DND-41 (cell line): ENCODE measurements around the gene DIAPH1.

Experiments used
- ATAC-seq: fragments of 200-7000 bp; cut with Tn5 transposase; 3 replicates; pipeline ENCODE4 v1.9.1; 2021; ENCODE audit warnings: low read depth; ENCODE audit not compliant: insufficient read depth
- DNase-seq: peaks from one replicate; pipeline ENCODE4 v3.0.0-alpha.2; 2020
- H2AFZ ChIP-seq: 2 replicates; pipeline ENCODE4 v1.6.0; 2012; ENCODE audit warnings: low read depth, low read length
- H3K27ac ChIP-seq: 2 replicates; pipeline ENCODE4 v1.5.1; 2012; ENCODE audit warnings: low read length, inconsistent platforms
- H3K27me3 ChIP-seq: fragments of 200-600 bp; sonication (generic); 2 replicates; pipeline ENCODE4 v1.6.0; 2012; ENCODE audit warnings: low read length, mild to moderate bottlenecking, inconsistent platforms; ENCODE audit not compliant: insufficient read depth, poor library complexity
- H3K36me3 ChIP-seq: 2 replicates; pipeline ENCODE4 v1.5.1; 2012; ENCODE audit warnings: low read length, inconsistent platforms; ENCODE audit not compliant: insufficient read depth
- H3K4me1 ChIP-seq: 2 replicates; pipeline ENCODE4 v1.5.1; 2012; ENCODE audit warnings: mild to moderate bottlenecking, low read length; ENCODE audit not compliant: insufficient read depth
- H3K4me2 ChIP-seq: 2 replicates; pipeline ENCODE4 v1.6.0; 2012; ENCODE audit warnings: mild to moderate bottlenecking, moderate library complexity, low read length, inconsistent platforms; ENCODE audit not compliant: insufficient read depth
- H3K4me3 ChIP-seq, 2 experiments: fragments of 200-600 bp in 1 of 2; shearing (Covaris generic) in 1 of 2; 2 replicates each; pipeline ENCODE4 v1.5.1; 2012 to 2016; ENCODE audit warnings: inconsistent platforms in 2 of 2, low read length in 2 of 2, mild to moderate bottlenecking in 2 of 2, low read depth in 1 of 2, moderate library complexity in 1 of 2
- H3K79me2 ChIP-seq: 2 replicates; pipeline ENCODE4 v1.6.0; 2012; ENCODE audit warnings: low read length, inconsistent platforms; ENCODE audit not compliant: insufficient read depth
- H3K9ac ChIP-seq: 2 replicates; pipeline ENCODE4 v1.6.0; 2012; ENCODE audit warnings: low read depth, mild to moderate bottlenecking, inconsistent platforms, low read length, moderate library complexity
- H3K9me3 ChIP-seq: 2 replicates; pipeline ENCODE4 v1.5.1; 2012; ENCODE audit warnings: low read length, moderate library complexity, mild to moderate bottlenecking, inconsistent platforms; ENCODE audit not compliant: insufficient read depth, severe bottlenecking
- H4K20me1 ChIP-seq: 2 replicates; pipeline ENCODE4 v1.6.0; 2012; ENCODE audit warnings: low read length; ENCODE audit not compliant: insufficient read depth
- EZH2 ChIP-seq: IDR thresholded peaks from 3 replicates; pipeline ENCODE4 v1.6.1; 2012; ENCODE audit warnings: borderline replicate concordance, low read depth, mild to moderate bottlenecking, moderate library complexity, low read length, inconsistent platforms; ENCODE audit not compliant: severe bottlenecking
- TF ChIP-seq, protein P1 (sequence below): IDR thresholded peaks from 2 replicates; pipeline ENCODE4 v1.5.1; 2012; ENCODE audit warnings: borderline replicate concordance, low read length, moderate library complexity, mild to moderate bottlenecking; ENCODE audit not compliant: poor library complexity, severe bottlenecking; ENCODE audit errors: extremely low read depth

DIAPH1 gene

GRCh38 chr5:141477815-141478214, 141.0 kb downstream of the DIAPH1 start:
- Histone ChIP-seq H3K9me3 (no peaks in the 10 kb centered on the region), H3K4me1 (peaks cover 17% of the 10 kb centered on the region; the same call in 1 of the 2 replicates), H3K27me3 (peaks cover 15% of the 10 kb centered on the region), H3K27ac (no peak overlapping the region), H3K4me3 (no peak overlapping the region), H3K79me2 (no peaks in the 10 kb centered on the region), H3K9ac (no peak overlapping the region), H4K20me1 (no peaks in the 10 kb centered on the region), H3K36me3 (no peaks in the 10 kb centered on the region), H2AFZ (no peak overlapping the region), H3K4me2 (no peak overlapping the region)
- DNase-seq, result no peak
- TF ChIP-seq EZH2, result no peak
- TF ChIP-seq, protein P1, sequence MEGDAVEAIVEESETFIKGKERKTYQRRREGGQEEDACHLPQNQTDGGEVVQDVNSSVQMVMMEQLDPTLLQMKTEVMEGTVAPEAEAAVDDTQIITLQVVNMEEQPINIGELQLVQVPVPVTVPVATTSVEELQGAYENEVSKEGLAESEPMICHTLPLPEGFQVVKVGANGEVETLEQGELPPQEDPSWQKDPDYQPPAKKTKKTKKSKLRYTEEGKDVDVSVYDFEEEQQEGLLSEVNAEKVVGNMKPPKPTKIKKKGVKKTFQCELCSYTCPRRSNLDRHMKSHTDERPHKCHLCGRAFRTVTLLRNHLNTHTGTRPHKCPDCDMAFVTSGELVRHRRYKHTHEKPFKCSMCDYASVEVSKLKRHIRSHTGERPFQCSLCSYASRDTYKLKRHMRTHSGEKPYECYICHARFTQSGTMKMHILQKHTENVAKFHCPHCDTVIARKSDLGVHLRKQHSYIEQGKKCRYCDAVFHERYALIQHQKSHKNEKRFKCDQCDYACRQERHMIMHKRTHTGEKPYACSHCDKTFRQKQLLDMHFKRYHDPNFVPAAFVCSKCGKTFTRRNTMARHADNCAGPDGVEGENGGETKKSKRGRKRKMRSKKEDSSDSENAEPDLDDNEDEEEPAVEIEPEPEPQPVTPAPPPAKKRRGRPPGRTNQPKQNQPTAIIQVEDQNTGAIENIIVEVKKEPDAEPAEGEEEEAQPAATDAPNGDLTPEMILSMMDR, result no peak
- no peak for ATAC-seq

- Histone ChIP-seq H3K79me2 (no peaks in the 10 kb centered on the region), H2AFZ (no peak overlapping the region), H3K4me3 (peak overlapping the region in 1 of 2 experiments; percentile 61; a peak in 2 of 4 replicates), H3K27ac (no peak overlapping the region), H3K9ac (no peak overlapping the region), H3K27me3 (peaks cover 15% of the 10 kb centered on the region), H3K9me3 (no peaks in the 10 kb centered on the region), H3K4me2 (peak overlapping the region; percentile 69; the same call in 1 of the 2 replicates), H4K20me1 (no peaks in the 10 kb centered on the region), H3K4me1 (peaks cover 17% of the 10 kb centered on the region; the same call in 1 of the 2 replicates), H3K36me3 (no peaks in the 10 kb centered on the region)
- ATAC-seq, result no peak
- TF ChIP-seq, protein P1, result no peak
- DNase-seq, result no peak
These were observed 141.7 kb downstream of the DIAPH1 start for GRCh38 chr5:141477044-141477575.

- Histone ChIP-seq H3K4me2 (peak overlapping the region; percentile 69), H3K79me2 (no peaks in the 10 kb centered on the region), H2AFZ (peak overlapping the region; percentile 62), H3K36me3 (no peaks in the 10 kb centered on the region), H3K9ac (peak overlapping the region; percentile 47), H3K4me3 (peak overlapping the region; percentile 12 to 61; a peak in 3 of 4 replicates), H3K27me3 (peaks cover 15% of the 10 kb centered on the region), H4K20me1 (no peaks in the 10 kb centered on the region), H3K4me1 (peaks cover 17% of the 10 kb centered on the region; the same call in 1 of the 2 replicates), H3K9me3 (no peaks in the 10 kb centered on the region), H3K27ac (no peak overlapping the region)
- ATAC-seq (peak; percentile 39), DNase-seq (peak; percentile 11)
- no peak for TF ChIP-seq EZH2
- TF ChIP-seq, protein P1, result no peak
These were observed 142.5 kb downstream of the DIAPH1 start for GRCh38 chr5:141476132-141476911.
